ENCODE measurements around the gene MAP2K4.

Gene MAP2K4

DNA sequence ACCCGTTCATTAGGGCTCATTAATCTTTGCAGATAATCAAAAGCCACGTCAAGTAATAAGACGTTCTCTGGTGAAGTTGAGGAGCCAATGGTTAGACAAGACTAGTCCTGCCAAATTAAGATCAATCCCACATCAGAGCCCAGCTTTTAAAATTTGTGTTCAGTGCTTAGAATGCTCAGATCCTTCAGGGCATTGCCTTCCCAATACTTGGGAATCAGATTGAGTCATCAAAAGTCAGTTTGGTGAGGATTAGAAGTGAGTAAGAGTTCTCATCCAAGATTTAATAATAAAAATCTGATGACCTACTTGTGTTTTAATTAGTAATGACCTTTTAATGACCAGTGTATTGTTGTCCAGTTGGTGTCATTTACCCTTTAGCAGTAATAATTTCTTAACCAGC is 19.8 kb downstream of the MAP2K4 start:
- DNase-seq = no peak

DNA sequence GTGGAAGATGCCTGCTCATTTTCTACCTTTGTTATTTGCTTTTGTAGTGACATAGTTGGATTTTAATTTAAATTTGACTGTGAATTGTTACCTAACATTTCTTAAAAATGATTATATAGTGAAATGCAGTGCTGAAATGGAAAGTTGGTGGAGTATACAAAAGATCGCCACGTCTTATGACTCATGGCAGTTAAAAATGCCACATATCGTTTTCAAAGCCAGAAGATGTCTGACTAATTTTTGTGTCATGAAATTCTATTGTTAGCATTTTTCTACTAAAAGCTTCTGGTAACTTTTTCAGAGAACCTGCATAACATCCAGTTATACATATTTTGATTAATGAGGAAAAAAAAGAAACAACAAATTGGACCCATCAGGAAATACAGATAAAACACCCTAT is 20.6 kb downstream of the MAP2K4 start:
- no peak for DNase-seq

DNA sequence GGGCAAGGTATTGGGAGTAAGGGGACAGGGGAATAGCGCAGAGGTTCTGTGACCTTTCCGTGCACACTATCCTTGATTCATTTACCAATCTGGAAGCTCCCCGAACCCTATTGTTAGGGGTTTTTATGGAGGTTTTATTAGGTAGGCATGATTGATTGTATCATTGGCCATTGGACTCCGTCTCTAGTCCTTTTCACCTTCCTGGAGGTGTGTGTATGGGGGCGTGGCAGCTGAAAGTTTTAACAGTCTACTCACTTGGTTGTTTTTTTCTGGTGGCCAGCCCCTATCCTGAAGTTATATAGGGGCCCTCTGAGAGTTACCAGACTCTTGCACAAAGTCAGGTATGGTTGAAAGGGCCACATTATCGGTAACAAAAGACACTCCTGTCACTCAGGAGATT is 23.0 kb downstream of the MAP2K4 start:
- no peak for DNase-seq

DNA sequence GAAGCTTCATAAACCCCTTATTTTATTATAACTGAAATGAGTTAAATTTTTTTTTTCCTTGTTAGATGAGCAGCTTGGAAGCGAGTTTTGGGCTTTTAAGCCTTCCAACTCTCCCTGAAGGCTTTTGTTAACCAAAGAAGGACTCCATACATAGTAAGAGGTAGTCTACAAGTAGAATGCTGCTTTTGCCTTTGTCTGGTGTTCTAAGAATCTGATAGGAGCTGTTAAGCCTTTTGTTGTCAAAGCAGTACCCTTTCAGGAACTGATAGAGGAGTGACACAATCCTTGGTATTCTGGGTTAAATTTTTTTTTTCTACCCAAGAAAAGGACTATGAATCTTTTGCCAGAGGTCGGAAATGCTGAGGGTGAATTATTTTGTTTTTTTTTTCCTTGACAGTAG is 26.1 kb downstream of the MAP2K4 start:
- DNase-seq = no peak

DNA sequence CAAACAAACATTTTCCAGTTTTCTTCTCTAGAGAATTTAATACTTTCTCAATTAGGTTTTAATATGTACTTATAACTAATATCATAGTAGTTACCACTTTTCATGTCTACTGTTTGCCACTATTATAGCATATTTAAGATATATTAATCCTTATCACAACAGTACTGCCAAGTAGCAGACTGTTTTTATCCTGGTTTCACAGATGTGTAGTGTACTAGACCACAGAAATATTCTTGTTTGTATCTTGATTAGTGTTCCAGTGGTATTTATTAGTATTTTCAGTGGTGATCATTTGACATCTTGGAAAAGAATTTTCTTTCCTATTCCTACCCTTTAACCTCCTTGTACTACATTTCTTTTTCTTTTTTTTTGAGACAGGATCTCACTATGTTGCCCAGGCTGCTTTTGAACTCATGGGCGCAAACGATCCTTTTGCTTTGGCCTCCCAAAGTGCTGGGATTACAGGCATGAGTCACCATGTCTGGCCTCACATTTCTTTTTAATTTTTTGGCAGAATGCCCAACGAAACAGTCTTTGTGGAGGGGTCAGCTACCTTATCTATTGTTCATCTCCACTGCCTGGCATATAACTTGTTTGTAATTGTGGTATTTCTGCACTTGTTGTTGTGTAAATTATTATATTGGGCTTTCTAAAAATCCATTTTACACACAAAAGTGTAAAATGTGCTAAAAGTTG is 27.2 kb downstream of the MAP2K4 start:
- DNase-seq = peak; percentile 12

DNA sequence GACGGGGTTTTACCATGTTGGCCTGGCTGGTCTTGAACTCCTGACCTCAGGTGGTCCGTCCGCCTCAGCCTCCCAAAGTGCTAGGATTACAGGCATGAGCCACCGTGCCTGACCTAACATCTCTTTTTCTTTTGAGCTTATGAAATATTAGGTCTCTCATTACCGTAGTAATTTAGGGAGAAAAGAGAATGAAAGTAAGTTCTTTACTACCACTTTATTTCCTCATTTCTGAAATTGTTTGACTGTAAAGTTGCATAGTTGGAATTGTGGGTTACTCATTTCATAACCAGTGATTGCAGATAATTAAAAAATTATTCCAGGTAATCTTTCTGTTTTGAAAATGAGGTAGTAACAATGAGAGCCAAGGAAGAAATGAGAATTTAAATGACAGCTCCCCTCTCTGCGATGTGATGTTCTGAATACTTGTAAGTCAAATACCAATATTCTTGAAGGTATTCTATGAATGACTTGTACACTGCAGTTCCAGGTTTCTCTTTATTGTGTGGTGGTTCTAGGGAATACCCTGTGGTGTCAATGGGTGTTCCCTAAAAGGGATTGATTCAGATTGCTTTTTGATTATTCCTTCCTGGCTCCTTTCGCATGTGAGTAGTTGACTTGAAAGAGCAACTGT is 28.3 kb downstream of the MAP2K4 start:
- DNase-seq = no peak

DNA sequence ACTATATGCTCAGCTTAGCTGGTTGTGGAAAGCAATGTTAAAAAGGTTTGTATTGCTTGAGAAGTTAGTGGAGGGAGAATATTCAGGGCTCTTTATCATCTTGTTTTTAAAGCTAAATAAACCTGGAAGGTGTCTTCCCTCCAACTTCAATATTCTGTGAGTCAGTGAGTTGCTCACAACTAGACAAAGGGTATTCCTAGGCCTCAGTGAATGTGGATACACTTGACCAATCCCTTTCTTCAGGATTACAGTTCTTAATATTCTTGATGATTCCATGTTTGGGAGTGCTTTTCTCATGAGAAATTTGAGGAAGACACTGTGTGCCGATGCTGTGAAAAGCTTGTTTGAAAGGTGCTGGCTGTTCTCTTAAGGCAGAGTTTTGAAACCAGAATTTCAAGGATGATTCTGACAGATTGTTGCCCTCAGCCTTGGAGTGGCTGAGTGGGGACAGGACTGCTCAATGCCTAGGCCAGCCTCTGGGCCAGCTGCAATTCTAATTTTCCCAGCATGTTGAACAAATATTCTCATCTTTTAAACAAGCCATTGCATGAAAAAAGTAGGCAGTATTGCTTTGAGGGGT is 30.1 kb downstream of the MAP2K4 start:
- no peak for DNase-seq

DNA sequence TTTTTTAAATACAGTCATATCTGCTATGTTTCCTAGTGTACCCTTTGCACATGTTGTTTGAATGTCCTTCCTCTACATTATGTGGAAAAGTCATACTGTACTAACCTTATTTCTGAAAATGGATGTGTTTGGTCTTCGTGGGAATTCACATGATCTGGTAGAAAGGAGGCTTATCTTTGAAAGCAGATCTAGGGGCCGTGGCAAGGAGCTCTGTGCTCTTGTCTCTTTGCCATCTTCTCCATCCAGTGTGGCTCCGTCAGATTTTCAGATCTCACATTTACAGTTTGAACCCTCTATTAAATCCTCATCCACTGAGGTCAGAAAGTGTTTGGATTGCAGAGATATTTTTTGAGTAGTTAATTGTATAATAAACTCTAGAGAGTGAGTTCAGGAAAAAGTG is 32.9 kb downstream of the MAP2K4 start:
- no peak for DNase-seq

DNA sequence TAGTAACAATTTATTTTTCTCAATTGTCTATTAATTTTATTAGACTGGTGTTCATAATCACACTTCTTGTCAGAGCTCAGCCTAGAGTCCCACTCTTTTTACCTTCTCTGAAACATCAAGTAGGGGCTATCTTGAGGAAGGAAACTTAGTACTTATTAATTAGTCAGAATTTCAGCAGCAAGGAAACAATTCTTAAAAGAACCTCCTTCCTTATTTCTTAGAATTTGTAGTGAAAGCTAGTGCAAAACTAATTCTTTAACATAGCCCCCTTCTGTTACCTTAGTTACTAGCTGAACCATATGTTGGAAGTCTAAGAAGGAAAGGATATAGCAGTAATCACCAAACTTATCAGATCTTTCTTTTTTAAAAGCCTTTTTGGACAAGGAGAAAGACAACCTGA is 35.2 kb downstream of the MAP2K4 start:
- no peak for DNase-seq

DNA sequence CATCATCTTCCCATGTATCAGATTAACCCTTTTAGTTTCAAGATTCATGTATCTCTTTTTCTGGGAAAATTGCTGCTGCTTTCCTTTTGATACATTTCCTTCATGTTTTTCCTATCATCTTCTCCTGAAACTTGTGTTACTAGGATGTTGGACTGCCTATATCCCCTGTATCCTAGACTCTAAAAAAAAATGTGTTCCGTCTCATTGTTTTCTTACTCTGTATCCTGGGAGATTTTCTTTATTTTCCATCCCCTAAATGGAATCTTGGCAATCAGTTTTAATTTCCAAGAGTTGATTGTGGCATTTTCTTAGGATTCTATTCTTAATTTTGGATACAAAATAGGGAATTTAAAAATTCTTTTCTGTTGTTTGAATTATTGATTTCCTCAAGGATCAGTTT is 36.8 kb downstream of the MAP2K4 start:
- DNase-seq = no peak

DNA sequence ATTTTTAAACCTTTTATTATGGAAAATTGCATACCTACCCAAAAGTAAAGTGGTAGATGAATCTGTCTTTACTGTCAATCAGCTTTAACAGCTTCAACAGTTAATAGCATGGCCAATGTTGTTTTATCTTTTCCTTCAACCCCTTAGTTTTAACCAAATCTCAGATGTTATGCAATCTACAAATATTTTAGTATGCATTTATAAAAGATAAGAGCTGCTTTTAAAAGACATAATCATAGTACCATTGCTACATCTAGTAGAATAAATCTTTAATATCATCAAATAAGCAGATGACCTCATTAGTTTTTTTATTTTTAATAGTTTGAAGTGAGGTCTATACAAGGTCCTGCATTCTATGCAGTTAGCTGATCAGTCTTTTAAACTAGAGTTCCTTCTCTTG is 37.9 kb downstream of the MAP2K4 start:
- DNase-seq = no peak

DNA sequence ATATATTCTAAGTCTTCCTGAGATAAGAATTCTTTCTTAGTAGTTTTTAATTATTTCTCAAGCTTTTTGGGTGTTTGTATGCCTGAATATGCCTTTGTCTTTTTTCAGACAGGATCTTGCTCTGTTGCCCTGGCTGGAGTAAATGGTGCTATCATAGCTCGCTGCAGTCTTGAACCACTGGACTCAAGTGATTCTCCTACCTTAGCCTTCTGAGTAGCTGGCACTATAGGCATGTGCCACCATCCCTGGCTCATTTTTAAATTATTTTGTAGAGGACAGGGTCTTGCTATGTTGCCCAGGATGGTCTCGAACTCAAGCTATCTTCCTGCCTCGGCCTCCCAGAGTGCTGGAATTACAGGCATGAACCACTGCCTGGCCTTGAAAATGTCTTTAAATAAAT is 41.6 kb downstream of the MAP2K4 start:
- DNase-seq = no peak

DNA sequence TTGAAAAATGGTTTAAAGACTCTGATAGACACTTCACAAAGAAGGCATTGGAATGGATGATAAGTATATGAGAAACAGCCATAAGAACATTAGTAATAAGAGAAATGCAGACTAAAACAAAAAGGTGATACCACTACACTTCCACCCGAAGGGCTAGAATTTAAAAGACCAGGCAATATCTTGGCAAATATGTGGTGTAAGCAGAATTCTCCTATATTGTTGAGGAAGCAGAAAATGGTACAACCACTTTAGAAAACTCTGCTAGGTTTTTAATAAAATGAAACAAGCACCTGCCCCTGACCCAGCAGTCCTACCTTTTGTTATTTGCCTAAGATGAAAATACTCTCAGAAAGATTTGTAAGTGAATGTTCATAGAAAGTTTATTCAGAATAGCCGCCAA is 43.7 kb downstream of the MAP2K4 start:
- DNase-seq = no peak

DNA sequence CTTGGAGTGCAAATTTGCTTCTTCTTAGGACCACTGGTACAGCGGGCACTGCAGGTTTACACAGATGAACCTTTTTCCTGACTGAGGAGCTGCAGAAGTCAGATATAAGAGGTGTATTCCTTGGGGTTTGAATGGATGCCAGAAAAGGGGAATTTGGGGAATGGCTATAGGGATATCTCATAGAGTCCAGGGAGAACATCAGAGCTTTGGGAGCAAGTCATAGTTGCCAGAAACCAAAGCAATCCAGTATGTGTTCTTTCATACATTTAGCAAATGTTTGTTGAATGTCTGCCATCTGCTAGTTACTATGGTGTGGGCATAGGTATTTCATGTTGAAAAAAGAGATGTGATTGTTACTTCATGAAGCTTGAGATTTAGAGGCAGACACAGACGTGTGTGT is 46.8 kb downstream of the MAP2K4 start:
- no peak for DNase-seq

DNA sequence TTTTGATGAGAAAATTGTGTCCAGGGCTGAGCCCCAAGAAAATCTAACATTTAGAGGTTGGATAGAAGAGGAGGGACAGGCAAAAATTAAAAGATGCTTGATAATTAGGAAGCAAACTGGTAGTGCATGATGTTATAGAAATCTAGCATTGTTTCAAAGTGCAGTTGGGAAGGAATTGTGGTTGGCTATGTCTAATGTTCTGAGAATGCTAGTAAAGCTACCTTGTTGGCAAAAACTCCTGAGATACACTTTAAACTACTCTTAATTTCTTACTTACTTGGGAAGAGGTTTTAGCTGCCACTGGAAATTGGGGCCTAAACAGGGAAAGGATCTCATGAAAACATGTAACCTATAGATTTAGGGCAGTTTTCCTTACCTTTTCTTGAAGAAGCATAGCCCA is 48.3 kb downstream of the MAP2K4 start:
- DNase-seq = no peak

DNA sequence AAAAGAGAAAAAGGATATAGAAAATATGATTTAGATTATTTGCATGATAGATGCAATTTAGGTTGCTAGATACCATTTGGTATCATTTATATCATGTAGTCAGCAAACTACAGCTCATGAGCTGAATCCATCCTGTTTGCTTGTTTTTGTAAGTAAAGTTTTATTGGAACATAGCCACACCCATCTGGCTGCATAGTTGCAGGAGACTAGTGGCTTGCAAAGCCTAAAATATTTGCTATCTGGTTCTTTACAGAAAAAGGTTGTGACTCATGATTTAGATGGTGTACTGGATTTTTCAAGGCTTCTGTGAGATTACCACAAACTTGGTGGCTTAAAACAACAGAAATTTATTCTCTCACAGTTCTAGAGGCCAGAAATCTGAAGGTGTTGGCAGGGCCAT is 49.9 kb downstream of the MAP2K4 start:
- no peak for DNase-seq

DNA sequence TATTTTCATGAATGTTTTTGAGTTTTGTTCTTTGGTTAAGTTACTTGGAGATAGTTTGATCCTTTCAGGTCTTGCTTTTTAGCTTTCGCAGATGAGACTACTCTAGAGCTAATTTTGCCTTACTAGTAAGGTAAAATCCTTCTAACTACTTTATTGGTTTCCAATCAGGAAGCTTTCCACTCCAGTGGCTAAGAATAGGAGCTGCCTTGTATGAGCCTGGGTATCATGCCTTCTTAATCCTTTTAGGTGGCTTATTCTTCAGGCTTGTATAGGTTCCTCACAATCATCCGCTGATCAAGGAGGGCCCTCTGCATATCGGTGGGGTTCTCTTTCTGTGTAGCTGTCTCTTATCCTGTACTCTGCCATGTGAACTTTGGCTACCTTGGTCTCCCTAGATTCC is 53.7 kb downstream of the MAP2K4 start:
- no peak for DNase-seq

DNA sequence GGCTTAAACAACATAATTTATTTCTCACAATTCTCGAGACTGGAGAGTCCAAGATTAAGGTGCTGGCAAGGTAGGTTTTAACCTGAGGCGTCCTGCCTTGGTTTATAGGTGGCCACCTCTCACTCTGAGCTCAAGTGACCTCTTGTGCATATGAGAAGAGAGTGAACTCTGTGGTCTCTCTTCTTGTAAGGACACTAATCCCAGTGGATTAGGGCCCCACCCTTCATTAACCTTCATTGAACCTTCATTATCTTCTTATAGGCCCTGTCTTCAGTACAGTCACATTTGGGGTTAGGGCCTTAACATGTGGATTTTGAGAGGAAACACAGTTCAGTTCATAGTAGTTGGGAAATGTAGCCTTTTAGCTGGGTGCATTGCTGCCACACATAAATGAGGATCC is 57.1 kb downstream of the MAP2K4 start:
- DNase-seq = no peak

DNA sequence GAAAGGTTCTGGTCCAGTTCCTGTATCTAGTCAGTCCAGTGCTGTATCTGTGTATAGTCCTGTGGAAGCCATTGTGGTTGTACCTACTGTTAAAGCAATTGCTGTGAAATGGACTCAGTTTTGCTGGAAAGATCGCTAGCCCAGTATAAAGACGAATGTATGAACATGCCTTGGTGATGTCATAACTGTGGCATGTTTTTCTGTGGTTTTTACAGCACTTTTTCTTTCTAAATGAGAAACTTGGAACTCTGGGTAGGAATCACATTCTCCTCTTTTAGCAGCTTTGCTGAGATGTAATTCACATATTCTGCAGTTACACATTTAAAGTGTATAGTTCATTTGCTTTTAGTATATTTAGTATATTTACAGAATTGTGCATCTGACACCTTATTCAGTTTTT is 58.1 kb downstream of the MAP2K4 start:
- DNase-seq = no peak

DNA sequence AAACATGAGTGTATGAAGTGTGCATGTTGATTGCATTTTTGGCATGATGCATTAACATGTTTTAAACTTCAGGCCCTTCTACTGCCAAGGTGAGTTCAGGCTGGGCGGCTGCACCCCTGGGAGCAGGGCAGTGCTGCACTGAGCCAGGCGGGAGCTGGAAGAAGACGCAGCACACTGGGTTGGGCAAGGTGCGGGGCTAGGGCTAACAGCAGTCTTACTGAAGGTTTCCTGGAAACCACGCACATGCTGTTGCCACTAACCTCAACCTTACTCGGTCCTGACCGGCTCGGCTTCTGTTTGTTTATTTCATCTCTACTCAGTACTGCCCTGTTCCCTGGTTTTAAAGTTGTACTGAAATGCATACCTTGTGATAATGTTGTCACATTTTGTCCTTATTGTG is 61.0 kb downstream of the MAP2K4 start:
- DNase-seq = no peak

DNA sequence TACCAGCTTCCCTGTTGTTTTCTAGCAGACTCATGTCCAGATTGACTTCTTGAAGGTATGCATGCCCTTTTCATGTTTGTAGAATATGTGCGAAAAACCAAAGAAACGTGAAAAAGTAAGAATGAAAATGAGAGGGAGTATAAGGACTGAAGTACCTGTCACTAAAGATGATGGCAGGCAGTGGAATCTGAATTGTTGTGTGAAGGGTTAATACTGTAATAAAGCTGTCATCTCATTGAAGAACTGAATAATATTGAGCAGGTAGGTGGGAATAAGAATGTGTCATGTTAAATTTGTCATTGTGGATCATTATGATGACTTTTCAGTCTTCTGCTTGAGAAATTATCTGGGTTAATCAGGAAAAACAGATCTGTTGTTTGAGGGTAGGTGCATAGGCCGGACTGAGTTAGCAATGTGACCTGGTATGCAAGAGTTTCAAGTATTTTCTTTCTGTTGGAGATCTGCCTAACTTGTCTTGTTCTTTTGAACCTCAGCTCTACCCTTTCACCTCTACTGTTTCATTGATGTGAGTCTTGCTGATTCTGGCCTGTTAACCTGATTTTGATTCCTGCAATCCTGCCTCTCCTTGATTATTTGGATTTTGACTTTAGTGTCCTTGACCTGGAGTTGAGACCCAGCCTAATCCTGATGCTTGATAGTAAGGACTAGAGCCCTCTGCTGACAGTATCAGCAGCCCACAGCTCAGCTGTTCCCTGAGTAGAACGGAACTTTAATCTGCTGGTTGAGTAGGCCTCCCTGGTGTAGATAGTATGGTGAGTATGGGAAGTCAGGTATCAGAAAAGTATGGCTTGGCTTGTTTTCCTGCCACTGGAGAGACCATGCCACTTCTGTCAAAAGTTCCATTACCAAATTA is 64.6 kb downstream of the MAP2K4 start:
- no peak for DNase-seq

DNA sequence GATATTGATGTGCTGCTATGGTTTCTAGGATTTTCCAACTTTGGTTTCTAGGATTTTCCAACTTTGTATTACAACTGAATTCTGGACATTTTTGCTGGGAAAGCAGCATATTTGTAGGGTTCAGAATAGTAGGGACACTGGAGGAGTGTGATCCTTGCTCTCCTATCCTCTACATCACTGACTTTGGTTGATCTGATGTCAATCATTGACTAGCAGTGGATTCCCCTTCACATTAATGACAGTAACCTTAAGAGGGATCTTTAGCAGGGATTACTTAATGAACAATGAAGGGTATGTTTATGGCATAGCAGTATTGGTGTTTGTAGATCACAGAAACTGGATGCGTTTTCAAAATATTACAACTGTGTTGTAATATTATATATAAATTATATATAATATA is 67.4 kb downstream of the MAP2K4 start:
- no peak for DNase-seq

DNA sequence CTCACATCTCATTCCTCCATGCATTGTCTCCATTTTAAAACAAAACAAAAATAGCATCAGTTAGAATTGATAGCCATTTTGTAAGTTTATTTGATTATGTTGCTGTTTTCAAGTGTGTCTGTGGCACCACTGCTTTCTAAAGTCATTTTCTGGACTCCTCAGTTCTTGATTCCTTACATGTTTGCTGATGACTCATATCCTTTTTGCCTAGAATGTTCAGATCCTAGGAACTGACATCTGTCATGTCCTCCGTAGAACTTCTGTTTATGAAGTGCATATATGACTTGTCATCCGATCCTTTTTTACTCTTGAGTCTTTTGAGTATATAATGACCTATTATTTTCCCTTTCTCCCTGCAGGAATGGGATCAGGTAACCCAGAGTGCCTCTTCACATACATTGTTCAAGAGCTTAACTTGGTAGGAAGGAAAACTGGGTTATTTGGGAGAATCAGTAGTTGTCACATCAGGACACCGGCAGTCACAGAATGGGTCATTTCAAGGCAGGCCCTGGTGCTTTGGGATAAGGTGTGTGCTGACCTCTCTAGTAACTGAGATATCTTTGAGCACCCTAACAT is 69.2 kb downstream of the MAP2K4 start:
- DNase-seq = peak; percentile 20

Data from SHP77 treated with DMSO at 0.1 percent for 48 hours (cell line).